Measurements from ENCODE around the gene HEPACAM.

The HEPACAM gene

DNA sequence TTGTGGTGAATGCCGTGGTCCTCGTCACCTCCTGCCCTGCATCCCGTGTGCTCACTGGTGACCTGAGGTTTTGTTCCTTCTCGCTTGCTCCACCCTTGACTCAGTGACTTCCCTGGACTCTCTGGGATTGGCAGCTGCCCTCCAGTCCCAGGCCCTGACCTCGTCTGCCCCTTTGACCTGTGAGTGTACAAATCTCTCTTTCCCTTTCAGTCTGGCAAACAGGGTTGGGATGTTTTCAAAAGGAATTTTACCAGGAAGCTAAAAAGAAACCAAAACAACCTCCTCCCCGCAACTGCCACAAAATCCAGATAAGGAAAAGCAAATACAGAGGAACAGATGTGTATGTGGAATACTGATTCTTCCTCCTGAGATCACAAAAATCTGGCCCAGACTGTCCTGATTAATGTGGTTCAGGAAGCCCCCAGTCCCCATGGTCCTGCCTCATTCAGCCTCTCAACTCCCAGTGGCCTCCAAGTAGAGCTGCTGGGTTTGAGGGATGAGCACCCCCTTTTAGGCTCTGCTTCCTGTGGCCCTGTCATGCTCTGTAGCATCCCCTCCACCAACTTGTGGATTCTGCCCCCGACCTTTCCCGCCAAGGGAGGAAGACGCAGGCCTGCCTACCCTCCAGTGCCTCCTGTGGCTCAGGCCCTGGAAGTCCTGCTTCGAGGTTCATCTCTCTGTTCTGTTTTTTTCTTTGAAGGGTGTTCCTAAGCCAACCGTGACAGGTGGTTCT lies 53.3 kb downstream of the HEPACAM start:
- DNase-seq: peak; percentile 36

DNA sequence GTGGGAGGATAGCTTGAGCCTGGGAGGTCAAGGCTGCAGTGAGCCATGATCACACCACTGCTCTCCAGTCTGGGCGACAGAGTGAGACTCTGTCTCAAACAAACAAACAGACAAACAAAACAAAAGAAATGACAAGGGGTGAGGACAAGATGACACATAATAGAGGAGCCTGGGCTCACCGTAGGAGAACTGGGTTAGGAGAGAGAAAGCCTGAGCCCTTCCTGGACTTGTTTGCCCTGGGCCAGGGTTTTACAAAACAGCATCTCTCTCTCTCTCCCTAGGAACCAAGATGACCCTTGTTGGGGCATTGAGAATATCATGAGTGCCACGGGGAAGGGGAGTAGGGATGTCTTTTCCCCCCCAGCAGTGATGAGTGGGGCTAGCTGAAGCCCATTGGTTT lies 54.9 kb downstream of the HEPACAM start:
- DNase-seq: no peak

DNA sequence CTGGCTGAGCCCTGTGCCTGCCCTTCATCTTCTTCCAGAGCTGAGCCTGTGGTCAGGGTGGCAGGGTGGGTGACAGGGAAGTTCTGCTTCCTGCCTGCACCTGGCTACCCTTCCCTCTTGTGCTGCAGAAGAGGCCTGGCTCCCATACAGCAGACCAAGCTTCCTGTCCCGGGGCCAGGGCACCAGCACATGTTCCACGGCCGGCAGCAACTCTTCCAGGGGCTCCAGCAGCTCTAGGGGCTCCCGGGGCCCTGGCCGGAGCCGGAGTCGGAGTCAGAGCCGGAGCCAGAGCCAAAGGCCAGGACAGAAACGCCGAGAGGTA lies 55.6 kb downstream of the HEPACAM start:
- no peak for DNase-seq

DNA sequence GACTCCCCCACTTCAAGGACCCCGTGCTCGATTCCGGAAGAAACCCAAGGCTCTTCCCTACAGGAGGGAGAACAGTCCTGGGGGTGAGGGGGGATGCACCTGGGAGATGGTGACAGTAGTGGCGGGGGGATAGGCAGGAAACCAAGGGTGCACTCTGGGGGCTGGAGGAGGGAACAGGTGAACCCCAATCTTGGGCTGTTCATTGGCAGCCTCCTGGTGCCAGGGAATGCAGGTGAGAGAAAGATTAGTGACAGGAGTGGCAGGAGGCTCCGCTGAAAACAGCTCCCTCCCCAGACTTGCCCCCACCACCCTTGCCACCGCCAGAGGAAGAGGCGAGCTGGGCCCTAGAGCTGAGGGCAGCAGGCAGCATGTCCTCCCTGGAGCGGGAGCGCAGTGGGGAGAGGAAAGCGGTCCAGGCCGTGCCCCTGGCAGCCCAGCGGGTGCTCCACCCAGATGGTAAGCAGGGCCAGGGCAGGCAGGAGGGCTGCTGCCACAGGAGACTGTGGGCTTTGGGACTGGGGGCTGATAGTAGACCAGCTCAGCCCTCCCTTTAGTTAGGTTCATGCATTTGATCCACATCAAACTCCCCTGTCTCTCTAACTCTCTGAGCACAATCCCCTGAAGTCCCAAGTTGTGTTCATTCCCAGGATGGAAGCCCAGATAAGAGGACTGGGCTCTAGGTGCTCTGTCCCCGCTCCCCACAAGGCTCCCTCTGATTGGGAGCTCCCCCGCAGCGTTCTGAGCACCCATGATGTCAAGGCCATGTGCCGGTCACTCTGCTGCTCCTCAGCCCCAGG lies 56.2 kb downstream of the HEPACAM start:
- DNase-seq: no peak

DNA sequence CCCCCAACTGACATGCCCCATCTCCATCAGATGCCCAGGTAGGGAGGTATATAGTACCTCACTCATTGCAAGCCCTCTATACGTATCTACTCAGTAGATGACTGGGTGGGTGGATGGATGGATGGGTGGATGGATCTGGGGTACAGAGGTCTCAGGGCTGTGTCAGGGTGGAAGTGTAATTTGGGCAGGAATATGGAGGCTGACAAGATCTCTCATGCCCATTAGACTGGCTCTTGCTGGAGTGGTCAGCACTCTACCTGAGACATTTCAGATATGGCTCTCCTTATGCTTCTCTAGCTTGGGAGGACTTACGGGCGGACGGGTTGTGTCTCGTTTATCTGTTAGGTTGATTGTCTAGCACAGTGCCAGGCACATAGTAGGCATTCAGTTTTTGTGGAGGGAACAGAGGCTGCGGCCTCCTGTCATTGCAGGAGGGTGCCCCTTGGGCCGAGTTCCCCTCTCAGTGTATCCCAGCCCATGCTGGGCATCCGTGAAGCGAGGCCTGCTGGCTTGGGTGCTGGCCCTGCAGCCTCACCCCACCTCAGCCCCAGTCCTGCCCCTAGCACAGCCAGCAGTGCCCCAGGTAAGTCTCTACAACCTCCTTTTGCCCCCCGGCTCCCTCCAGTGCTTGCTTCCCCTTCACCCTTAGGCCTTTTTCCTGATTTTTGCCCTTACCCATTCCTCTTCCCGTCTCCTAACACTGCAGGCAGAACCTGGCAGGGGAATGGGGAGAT lies 56.9 kb downstream of the HEPACAM start:
- no peak for DNase-seq

DNA sequence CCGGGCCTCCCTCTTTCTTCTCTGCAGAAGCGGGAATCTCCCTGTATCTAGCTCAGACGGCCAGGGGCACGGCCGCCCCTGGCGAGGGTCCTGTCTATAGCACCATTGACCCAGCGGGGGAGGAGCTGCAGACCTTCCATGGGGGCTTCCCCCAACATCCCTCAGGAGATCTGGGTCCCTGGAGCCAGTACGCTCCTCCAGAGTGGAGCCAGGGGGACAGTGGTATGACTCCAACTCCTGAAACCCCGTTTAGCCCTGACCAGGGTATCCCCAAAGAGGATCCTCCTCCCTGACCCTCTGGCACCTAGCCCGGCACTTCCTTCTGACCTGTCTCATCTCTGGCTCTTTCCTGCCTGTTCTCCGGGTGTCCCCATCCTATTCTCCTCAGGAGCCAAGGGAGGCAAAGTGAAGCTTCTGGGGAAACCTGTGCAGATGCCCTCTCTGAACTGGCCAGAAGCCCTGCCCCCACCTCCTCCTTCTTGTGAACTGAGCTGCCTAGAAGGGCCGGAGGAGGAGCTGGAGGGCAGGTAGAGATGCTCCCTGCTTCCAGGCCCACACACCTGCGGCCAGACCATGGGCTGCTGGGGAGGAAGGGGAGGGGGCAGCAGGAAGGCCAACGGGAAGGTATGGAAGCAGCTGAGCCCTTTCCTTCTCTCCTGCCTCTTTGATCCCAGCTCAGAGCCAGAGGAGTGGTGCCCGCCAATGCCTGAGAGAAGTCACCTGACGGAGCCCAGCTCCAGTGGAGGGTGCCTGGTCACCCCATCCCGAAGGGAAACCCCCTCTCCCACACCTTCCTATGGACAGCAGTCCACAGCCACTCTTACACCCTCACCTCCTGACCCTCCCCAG lies 57.7 kb downstream of the HEPACAM start:
- no peak for DNase-seq

DNA sequence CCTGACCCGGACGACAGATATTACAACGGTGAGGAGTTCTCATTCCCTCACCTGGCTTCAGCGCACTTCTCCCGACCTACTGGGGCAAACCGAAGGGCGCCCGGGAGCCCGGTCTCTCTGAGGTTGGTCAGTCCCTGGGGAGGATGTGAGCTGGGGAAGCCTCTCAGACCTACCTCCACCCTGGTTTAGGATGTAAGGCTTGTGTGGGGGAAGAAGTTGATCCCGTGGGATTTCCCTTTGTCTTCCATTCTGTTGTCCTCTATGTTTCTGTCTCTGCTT lies 58.3 kb downstream of the HEPACAM start:
- no peak for DNase-seq

DNA sequence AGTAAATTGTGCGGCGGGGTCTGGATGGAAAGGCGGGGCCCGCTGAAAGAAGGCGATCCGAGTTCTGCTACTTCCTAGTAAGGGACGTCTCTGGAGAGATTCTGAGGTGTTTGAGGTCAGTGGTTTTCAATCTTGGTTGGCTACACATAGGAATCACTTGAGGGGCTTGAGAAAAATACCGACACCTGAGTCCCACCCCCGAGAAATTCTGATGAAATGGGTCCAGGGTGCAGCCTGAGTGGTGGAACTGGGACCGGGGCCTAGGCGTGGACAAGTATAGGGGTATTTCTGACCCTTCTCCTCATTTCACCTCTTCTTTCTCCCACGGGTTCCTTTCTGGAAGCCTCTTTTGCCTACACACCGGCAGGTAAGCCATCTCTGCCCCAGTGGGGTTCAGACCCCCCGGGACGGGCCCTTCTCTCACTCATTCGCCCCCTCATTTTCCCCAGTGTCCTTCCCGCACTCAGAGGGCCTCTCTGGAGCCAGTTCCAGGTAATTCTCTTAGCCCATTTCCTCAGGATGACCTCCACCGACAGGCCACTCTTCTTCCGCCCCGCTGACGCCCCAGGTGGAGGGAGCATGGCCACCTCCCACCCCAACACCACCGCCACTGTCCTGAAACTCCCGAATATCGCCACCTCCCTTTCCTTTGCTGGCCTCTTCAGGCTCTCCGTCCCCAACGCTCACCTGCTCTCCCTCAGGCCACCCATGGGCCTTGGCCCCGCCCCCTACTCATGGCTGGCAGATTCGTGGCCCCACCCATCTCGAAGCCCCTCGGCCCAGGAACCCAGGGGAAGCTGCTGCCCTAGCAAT lies 58.8 kb downstream of the HEPACAM start:
- DNase-seq: no peak

DNA sequence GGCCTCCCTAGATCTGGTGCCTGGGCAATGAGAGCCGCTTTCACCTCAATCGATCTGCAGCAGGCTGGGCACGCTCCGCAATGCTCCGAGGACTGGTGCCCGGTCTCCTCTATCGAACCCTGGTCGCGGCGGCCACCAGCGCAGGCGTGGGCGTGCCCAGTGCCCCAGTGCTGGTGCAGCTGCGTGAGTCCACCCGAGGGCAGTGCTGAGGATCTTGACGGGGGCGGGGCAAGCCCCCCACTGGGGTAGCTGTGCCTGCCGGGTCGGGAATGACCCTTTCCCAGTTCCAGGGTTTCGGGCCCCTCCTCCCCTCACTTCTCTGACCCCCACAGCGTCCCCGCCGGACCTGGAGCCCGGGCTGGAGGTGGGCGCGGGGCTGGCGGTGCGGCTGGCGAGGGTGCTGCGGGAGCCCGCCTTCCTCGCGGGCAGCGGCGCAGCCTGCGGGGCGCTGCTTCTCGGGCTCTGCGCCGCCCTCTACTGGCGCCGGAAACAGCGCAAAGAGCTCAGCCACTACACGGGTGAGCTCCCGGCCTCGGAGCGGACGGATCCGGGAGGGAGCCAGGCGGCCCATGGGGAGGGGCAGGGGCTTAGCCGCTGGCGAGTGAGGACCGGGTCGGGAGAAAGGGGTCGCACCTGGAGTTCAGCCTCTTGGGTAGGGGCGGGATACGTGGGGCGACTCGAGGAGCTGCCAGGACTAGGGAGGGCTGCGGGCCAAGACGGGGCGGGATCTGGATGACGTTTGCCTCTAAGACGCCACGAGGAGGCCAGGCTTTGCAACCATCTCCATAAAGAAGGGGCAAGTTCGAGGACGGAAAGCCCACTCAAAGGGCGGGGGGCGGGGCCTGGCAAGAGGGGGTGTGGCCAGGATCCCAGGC lies 59.7 kb downstream of the HEPACAM start:
- peak; percentile 91 for DNase-seq

DNA sequence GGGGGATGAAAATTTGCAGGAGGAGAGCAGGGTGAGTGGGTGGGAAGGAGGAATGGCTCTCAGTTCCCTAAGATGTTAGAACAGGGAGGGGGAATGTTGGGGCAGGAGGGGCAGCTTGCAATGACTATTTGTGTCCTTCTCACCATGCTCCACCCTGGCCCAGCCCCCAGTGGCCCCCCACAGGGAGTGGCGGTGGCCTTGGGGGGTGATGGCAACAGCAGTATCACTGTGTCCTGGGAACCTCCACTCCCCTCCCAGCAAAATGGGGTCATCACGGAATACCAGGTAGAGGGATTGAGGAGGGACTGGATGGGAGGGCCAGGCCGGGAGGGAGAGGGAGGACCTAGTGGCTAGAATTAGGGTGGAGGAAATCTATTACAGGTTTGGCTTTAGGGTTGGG lies 60.4 kb downstream of the HEPACAM start:
- DNase-seq: no peak

DNA sequence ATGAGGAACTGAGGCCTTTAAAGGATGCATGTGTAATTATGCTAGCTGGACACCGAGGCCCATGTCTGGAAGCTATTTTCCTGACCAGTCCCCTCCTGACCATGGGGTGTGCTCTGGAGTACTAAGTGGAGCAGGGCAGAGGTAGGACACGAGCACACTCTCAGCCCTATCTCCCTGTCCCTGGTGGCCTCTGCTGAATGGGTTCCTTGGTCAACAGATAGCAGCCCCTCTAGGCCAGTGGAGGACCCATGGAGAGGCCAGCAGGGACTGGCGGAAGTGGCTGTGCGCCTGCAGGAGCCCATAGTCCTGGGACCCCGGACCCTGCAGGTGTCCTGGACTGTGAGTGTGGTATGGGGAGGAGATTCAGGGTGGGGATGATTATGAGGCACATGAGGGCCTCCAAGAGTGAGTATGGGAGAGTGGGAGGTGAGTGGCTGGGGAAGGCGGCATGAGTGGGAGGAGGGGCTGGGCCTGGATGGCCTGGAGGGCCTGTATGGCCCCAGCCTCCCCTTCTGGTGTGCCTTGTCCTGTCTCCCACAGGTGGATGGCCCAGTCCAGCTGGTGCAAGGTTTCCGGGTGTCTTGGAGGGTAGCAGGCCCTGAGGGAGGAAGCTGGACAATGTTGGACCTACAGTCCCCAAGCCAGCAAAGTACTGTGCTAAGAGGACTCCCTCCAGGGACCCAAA lies 61.1 kb downstream of the HEPACAM start:
- DNase-seq: no peak

DNA sequence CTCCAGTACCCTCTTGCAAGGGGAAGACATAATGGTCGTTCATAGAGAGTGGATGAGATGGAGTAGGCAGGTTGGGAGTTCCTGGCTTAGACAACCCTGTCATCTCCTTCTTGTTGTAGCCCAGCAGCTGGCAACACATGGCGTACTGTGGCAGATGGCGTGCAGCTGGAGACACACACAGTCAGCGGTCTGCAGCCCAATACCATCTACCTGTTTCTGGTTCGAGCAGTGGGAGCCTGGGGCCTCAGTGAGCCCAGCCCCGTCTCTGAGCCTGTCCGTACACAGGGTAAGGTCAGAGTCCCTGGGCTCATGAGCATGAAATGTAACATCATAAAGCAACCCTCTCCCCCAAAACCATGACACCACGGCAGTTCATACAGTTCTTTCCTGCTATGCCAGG lies 61.9 kb downstream of the HEPACAM start:
- peak; percentile 55 for DNase-seq

DNA sequence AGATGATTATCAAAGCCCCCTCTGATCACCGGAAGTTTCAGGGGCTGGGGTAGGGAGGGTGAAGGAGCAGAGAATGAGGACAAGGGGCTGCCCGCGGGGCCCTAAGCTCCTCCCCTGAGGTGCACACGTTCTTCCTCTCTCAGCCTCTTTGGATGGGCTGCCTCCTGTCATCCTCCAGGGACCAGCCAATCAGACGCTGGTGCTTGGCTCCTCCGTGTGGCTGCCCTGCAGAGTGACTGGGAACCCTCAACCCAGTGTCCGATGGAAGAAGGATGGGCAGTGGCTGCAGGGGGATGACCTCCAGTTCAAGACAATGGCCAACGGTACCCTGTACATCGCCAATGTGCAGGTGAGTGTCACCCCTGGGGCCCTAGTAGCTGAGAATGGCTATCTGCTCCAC lies 63.1 kb downstream of the HEPACAM start:
- peak; percentile 55 for DNase-seq

DNA sequence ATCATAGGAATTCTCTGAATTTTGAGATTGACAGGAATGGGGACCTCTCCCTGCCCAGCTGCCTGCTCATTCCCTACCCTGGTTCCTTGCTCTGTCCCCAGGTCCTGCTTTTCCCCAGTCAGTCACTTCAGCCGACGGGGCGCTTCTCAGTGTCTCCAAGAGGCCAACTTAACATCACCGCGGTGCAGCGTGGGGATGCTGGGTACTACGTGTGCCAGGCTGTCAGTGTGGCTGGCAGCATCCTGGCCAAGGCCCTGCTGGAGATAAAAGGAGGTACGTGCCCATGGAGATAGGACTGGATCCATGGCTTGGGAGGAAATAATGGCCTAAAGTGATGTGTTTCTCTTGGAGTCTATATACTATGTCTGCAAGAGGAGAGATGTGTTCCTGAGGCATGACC lies 63.6 kb downstream of the HEPACAM start:
- DNase-seq: no peak

DNA sequence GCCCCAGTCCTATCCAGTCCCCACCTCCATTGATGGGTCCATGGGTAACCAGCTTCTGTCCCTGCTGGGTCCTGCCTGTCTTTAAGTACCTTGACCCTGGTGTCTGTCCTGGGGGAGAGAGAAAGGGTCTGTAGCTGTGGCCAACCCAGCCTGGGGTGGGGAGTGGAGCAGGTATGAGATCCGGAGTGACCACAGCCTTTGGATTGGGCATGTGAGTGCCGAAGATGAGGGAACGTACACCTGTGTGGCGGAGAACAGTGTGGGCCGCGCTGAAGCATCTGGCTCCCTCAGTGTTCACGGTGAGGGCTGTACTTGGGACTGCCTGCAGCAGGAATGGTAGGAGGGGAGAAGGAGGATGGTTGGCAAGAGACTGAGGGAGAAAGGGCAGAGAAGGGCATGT lies 65.4 kb downstream of the HEPACAM start:
- peak; percentile 48 for DNase-seq

DNA sequence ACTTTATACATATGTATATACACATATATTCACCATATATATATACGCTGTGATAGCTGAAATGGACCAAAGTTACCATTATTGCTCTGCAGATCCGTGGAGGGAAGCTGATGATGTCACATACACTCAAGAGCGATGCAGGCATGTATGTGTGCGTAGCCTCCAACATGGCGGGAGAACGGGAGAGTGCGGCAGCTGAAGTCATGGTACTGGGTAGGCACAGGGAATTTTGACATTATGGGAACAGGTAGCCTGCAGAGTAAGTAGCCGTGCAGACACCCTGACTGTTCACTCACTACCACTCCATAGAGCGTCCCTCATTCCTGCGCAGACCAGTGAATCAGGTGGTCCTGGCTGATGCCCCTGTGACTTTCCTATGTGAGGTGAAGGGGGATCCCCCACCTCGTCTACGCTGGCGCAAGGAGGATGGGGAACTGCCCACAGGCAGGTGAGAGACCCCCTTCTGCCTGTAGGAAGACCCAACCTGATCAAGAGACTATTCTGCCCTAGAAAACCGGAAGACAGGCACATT lies 65.9 kb downstream of the HEPACAM start:
- DNase-seq: peak; percentile 34

DNA sequence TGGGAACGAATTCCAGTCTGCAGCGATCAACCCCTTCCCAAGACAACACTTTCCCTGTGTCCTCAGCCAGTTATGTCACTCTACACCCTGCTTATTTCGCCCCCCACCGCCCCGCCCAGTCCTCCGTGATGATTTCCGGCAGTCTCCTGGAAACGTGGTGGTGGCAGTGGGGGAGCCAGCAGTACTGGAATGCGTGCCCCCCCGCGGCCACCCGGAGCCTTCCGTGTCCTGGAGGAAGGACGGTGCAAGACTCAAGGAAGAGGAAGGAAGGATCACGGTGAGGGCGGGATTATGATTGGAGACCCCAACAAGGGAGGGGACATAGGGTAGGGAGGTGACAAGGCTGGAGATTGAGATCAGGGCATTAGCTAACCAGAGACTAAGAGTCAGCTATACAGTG lies 66.5 kb downstream of the HEPACAM start:
- peak; percentile 43 for DNase-seq

Measured in activated effector memory CD4-positive, alpha-beta T cell treated with anti-CD3 and anti-CD28 coated beads, Interleukin-2, amount 50 U/mL, for 16 hours (primary cell).